Caki2 (cell line): Measurements from ENCODE around the gene CCDC74A. TPM values are rescaled to one million over a fixed set of nuclear protein-coding genes. Genes with fewer than 3 reads are reported as not detected.
A peak's percentile ranks its signal among the peaks of the same experiment; 100 is the strongest.
"Not testable (repeated sequence)": the region's sequence is repeated elsewhere in the genome, so short reads cannot be mapped to it uniquely, and the experiment has no call there.

Experiments
- DNase-seq: peaks from one replicate; pipeline ENCODE4 v3.0.0-alpha.2; 2015; ENCODE audit warnings: low read depth
- in situ Hi-C: cut with HindIII; loops from 2 replicates; pipeline ENCODE4 v1.10.0; 2016; ENCODE audit warnings: low sequenced_read_pairs, low pct_unique_long_range_greater_than_20kb, mixed read lengths
- total RNA-seq: library from RNA; depleted of rRNA; stranded (reverse); fragments of >200 nt; shearing (Covaris generic); gene quantifications from 2 replicates; pipeline ENCODE4 v1.2.3, GENCODE V29; 2014; ENCODE audit warnings: low replicate concordance

The CCDC74A gene
- total RNA-seq, 1 experiment from 2014 or later, result 58.7 TPM

- in situ Hi-C loops, result no loop called here
- peak; percentile 13 for DNase-seq
Observed at GRCh38 chr2:131493199-131493968, 34.3 kb upstream of the CCDC74A start.

DNA sequence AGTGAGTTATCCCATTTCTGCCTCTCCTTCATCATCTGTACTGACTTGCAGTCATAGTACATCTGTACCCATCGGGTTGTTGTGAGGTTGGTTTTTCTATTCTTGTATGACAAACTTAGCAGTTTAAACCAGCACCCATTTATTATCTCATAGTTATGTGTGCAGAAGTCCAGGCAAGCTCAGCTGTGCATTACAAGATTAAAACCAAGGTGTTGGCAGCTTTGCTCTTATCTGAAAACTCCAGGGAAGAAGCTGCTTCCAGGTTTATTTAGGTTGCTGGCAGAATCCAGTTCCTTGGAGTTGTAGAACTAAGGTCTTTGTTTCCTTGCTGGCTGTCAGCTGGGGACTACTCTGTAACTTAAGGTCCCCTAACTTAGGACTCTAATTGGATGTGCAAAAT is 32.2 kb upstream of the CCDC74A start:
- in situ Hi-C loops, DNase-seq: not testable (repeated sequence)

- in situ Hi-C loops, DNase-seq: not testable (repeated sequence)
Observed at GRCh38 chr2:131498321-131498973, 29.2 kb upstream of the CCDC74A start.

GRCh38 chr2:131503587-131503986 is 24.1 kb upstream of the CCDC74A start:
- DNase-seq, in situ Hi-C loops: not testable (repeated sequence)

- in situ Hi-C loops, DNase-seq: not testable (repeated sequence)
Observed at GRCh38 chr2:131504082-131504750, 23.5 kb upstream of the CCDC74A start.

DNA sequence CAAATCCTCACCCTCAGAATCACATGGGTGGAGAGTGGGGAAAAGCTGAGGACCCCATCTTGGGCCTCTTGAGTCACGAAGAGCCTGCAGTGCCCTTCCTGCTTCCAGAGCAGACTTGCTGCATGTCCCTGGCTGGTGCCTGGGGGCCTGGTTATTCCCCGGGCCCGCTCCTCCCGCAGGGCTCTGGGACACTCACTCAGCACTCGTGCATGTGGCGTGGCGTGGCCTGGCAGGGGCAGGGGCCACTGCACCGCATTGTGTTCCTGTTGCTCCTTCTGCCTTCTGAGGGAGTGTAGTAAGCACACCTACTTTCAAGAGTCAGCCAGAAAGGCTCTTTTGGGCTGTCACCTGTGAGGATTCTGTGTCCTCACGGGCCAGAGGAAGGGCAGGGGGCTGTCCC is 18.1 kb upstream of the CCDC74A start:
- in situ Hi-C loops, result no loop called here
- no peak for DNase-seq

GRCh38 chr2:131511291-131511968 is 16.3 kb upstream of the CCDC74A start:
- peak; percentile 86 for DNase-seq
- in situ Hi-C loops, result not testable (repeated sequence)

DNA sequence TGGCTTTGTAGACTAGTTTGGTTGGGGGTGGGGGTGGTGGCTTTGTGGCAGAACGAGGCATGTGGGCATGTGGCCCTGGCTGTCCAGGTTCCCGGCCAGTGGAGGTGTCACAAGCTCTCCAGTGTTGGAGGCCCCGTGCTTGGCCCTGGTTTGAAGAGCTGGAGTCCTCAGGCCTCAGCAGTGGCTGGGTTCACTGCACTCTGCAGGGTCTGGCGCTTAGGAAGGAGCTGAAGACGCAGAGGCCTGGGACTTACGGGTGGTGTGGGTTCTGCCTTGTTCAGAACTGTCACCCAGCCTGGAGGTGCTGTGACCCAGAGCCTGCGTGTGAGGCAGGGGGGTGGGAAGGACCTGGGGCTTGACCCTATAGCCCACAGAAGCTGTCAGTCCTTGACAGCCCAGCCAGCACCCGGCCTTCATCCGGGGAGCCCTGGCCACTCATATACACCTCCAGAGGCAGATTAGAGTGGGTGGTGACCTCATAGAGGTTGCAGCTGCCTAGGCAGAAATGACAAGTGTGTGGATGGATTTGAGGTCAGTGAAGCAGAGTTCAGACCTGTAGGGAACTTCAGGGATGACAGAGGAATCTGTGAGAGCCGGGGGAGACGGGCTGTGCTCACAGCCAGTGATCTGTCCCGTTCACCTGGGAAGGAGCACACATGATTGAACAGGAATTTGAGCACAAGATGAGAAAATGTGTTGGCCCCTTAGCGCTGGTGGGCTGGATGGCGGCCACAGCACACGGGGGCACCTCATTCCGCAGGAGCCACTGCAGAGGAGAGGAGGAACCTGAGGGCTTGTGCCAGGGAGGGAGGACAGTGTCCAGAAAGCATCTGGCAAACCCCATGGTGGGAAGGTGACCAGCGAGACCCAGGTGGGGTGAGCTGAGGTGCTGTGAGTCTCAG is 15.5 kb upstream of the CCDC74A start:
- peak; percentile 46 for DNase-seq
- in situ Hi-C loops, result not testable (repeated sequence)

GRCh38 chr2:131514408-131515166 is 13.1 kb upstream of the CCDC74A start:
- DNase-seq, in situ Hi-C loops: not testable (repeated sequence)

DNA sequence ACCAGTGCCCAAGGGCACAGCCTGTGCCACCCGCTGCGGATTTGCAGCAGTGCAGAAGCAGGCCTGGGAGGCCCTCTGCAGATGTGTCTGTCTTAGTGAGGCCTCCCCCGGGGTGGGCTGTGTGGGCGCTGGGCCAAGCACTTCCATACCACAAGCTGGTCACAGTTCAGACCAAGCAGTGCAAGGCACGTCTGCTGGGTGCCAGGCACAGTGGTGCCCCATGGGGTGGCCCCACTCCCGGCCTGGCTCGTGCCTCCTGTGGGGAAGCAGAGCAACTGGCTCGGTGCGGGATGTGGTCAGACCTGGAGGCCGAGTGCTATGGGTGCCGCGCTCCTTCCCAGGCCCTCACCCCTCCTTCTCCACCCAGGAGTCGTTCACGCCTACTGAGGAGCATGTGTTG is 12.5 kb upstream of the CCDC74A start:
- in situ Hi-C loops, DNase-seq: not testable (repeated sequence)

- in situ Hi-C loops, result no loop called here
- DNase-seq, result no peak
Observed at GRCh38 chr2:131516011-131516410, 11.7 kb upstream of the CCDC74A start.

- in situ Hi-C loops, DNase-seq: not testable (repeated sequence)
Observed at GRCh38 chr2:131516621-131517020, 11.1 kb upstream of the CCDC74A start.

DNA sequence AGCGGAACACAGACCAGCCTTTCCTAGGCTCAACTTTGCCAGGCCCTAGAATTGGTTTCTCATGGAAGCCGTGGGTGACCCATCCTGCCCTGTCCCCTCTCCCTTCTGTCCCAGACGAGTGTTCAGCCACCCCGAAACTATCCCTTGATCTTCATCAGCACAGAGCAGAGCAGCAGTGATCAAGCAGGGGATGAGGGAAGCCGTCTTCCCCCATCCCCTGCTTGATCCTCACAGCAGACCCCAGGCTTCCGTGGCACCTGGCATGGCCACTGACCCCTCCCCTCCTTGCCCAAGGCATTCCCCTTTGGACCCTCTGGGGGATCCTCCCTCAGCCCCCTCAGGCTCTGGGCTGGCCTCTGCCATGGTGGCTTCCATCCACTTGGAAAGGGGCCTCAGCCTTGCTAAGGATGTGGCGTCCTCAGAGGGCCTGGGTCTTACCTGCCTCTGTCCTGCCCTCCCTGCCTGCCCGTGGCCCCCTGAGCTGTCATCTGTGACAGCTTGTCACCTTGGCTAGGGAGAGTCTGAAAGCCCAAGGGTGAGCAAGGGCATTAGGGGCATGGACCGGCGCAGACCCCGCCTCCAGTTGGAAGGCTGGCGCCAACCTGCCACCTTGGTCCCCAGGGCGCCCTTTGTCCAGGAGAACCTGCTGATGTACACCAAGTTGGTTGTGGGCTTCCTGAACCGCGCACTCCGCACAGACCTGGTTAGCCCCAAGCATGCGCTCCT is 10.4 kb upstream of the CCDC74A start:
- in situ Hi-C loops, result no loop called here
- no peak for DNase-seq

- in situ Hi-C loops, DNase-seq: not testable (repeated sequence)
Observed at GRCh38 chr2:131517856-131518255, 9.8 kb upstream of the CCDC74A start.

GRCh38 chr2:131518531-131518930 is 9.2 kb upstream of the CCDC74A start:
- DNase-seq, in situ Hi-C loops: not testable (repeated sequence)

- in situ Hi-C loops, result no loop called here
- no peak for DNase-seq
Observed at GRCh38 chr2:131519466-131519865, 8.2 kb upstream of the CCDC74A start.
